ENCODE data around the gene KHDC4.

DNA sequence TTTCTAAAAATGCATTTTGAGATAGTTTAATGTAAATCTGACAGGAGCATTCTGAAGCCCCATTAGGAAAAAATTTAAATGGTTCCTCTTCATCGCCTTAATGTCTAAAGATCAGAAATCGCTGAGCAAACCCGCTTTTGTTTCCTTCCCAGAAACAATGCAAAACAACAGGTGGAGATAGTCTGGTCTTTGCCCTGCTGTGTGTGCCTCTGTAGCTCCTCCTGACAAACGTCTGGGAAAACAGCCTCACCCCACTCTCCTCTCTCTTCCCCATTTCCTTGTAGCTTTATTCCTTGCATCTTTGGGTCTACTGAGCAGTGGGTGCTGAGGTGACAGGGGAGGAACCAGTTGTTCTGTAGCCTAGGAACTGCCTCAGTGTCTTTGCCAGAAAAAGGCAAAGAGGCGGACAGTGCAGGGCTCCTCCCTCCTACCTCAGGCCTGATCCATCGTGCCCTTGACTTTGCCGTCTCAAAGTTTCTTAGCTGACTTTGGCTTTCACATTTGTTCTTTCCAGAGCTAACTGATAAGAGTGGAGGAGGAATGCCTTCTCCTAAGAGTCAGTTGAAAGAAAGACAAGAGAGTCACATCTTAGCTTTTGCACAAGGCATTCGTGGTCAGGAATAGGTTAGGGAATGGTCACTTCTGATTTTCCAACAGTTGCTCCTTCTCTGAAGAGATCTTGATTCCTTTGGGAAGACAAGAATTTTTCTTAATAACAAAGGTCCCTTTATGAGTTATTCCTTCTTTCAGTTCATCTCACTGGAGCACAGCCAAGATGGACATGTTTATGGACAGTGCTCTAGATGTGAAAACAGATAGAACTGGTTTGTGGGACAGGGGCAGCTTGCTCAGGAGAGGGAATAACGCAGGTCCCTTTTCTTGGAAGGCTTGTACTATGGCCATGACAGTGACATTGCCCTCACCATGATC lies 49.9 kb downstream of the KHDC4 start:
- peak; percentile 41; the same call in 1 of the 2 replicates for TF ChIP-seq GATA2 (IDR thresholded peaks at IDR 0.05; ENCODE audit: low read depth, low read length)
- no peak for TF ChIP-seq GATA3 (IDR thresholded peaks at IDR 0.05; ENCODE audit: low read depth, low read length)
